ENCODE measurements around the gene MOG. TPM values are rescaled to one million over a fixed set of nuclear protein-coding genes. Genes with fewer than 3 reads are reported as not detected.

The MOG gene
- total RNA-seq, 2 donors from 2014 or later, result 0.16 to 2.4 TPM

- H3K36me3 ChIP-seq, result no peaks in the 10 kb centered on the region
- H3K27me3 ChIP-seq, result no peaks in the 10 kb centered on the region
- H3K9me3 ChIP-seq, result no peaks in the 10 kb centered on the region
- TF ChIP-seq CTCF (IDR thresholded peaks at IDR 0.05), result peak; percentile 15 to 65
- H3K4me3 ChIP-seq, result no peak overlapping the region
- DNase-seq (ENCODE audit: low spot score), result no peak
- no peak overlapping the region for H3K27ac ChIP-seq
- H3K4me1 ChIP-seq, result peaks cover 0 to 4% of the 10 kb centered on the region in 2 donors
These were observed 8.8 kb upstream of the MOG start for GRCh38 chr6:29647927-29648642.

- TF ChIP-seq CTCF (IDR thresholded peaks at IDR 0.05), result peak; percentile 86 to 89
- no peaks in the 10 kb centered on the region for H3K27me3 ChIP-seq
- no peaks in the 10 kb centered on the region for H3K9me3 ChIP-seq
- H3K4me3 ChIP-seq, result peak overlapping the region; percentile 47 to 53
- H3K4me1 ChIP-seq, result peaks cover 0 to 16% of the 10 kb centered on the region in 2 donors
- H3K27ac ChIP-seq, result peak overlapping the region; percentile 91 to 95
- no peaks in the 10 kb centered on the region for H3K36me3 ChIP-seq
- DNase-seq (ENCODE audit: low spot score), result peak; percentile 99
These were observed 6.9 kb upstream of the MOG start for GRCh38 chr6:29649701-29650673.

- DNase-seq (ENCODE audit: low spot score), result no peak
- no peaks in the 10 kb centered on the region for H3K27me3 ChIP-seq
- H3K4me3 ChIP-seq, result no peak overlapping the region
- H3K9me3 ChIP-seq, result no peaks in the 10 kb centered on the region
- H3K4me1 ChIP-seq, result peaks cover 0 to 23% of the 10 kb centered on the region in 2 donors
- no peak overlapping the region for H3K27ac ChIP-seq
- TF ChIP-seq CTCF (IDR thresholded peaks at IDR 0.05), result peak; percentile 38 to 76
- H3K36me3 ChIP-seq, result no peaks in the 10 kb centered on the region
These were observed 5.3 kb upstream of the MOG start for GRCh38 chr6:29651413-29652197.

GRCh38 chr6:29652198-29652584 is 4.7 kb upstream of the MOG start:
- TF ChIP-seq CTCF (IDR thresholded peaks at IDR 0.05), result no peak
- Histone ChIP-seq H3K27me3 (no peaks in the 10 kb centered on the region), H3K4me1 (peaks cover 0 to 29% of the 10 kb centered on the region in 2 donors), H3K27ac (no peak overlapping the region), H3K9me3 (no peaks in the 10 kb centered on the region), H3K4me3 (no peak overlapping the region), H3K36me3 (no peaks in the 10 kb centered on the region)
- no peak for DNase-seq (ENCODE audit: low spot score)

GRCh38 chr6:29653452-29654038 is 3.3 kb upstream of the MOG start:
- peaks cover 0 to 29% of the 10 kb centered on the region in 2 donors for H3K4me1 ChIP-seq
- H3K9me3 ChIP-seq, result no peaks in the 10 kb centered on the region

More at GRCh38 chr6:29653452-29654038, 3.3 kb upstream of the MOG start:
- no peak for DNase-seq (ENCODE audit: low spot score)
- H3K4me3 ChIP-seq, result no peak overlapping the region
- peak overlapping the region; percentile 76 to 92 for H3K27ac ChIP-seq
- H3K36me3 ChIP-seq, result no peaks in the 10 kb centered on the region
- no peaks in the 10 kb centered on the region for H3K27me3 ChIP-seq
- peak; percentile 85 to 90 for TF ChIP-seq CTCF (IDR thresholded peaks at IDR 0.05)

Data from right atrium auricular region (tissue), 2 donors.